Measurements from ENCODE around the gene SYT12.

DNA sequence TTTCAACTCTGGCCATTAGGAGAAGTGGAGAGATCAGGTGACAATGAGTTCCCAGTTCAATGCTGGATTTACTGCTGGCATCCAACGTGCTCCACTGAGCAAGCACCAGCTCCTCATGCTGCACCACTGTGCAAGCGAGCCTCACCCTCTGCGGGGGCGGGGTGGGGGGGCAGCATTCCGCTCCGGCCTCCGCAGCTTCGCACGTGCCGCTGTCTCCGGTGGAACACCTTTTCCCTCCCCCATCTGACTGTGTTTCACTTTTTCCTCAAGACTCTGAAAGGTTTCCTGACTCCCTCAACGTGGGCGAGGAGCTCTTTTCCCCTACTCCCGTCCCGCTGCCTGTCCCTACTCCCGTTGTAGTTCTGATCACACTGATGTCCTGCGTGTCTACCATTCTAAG is 32.9 kb downstream of the SYT12 start:
- TF ChIP-seq, protein P1, sequence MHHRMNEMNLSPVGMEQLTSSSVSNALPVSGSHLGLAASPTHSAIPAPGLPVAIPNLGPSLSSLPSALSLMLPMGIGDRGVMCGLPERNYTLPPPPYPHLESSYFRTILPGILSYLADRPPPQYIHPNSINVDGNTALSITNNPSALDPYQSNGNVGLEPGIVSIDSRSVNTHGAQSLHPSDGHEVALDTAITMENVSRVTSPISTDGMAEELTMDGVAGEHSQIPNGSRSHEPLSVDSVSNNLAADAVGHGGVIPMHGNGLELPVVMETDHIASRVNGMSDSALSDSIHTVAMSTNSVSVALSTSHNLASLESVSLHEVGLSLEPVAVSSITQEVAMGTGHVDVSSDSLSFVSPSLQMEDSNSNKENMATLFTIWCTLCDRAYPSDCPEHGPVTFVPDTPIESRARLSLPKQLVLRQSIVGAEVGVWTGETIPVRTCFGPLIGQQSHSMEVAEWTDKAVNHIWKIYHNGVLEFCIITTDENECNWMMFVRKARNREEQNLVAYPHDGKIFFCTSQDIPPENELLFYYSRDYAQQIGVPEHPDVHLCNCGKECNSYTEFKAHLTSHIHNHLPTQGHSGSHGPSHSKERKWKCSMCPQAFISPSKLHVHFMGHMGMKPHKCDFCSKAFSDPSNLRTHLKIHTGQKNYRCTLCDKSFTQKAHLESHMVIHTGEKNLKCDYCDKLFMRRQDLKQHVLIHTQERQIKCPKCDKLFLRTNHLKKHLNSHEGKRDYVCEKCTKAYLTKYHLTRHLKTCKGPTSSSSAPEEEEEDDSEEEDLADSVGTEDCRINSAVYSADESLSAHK (tag by site-specific recombination; IDR thresholded peaks at IDR 0.05), result no peak
- TF ChIP-seq ZBTB8A (tag by site-specific recombination; IDR thresholded peaks at IDR 0.05) (no peak), FEZF1 (tag by site-specific recombination; IDR thresholded peaks at IDR 0.05) (no peak), ZNF473 (tag by site-specific recombination; IDR thresholded peaks at IDR 0.05) (no peak), YY1 (tag by site-specific recombination; IDR thresholded peaks at IDR 0.05) (no peak), ZNF677 (tag by site-specific recombination; IDR thresholded peaks at IDR 0.05) (no peak), EGR2 (tag by site-specific recombination; IDR thresholded peaks at IDR 0.05; ENCODE audit: low read depth) (peak; percentile 85), ZXDB (tag by site-specific recombination; IDR thresholded peaks at IDR 0.05) (no peak), ZNF335 (tag by site-specific recombination; conservative IDR thresholded peaks at IDR 0.05) (no peak)
- TF ChIP-seq, protein P2, sequence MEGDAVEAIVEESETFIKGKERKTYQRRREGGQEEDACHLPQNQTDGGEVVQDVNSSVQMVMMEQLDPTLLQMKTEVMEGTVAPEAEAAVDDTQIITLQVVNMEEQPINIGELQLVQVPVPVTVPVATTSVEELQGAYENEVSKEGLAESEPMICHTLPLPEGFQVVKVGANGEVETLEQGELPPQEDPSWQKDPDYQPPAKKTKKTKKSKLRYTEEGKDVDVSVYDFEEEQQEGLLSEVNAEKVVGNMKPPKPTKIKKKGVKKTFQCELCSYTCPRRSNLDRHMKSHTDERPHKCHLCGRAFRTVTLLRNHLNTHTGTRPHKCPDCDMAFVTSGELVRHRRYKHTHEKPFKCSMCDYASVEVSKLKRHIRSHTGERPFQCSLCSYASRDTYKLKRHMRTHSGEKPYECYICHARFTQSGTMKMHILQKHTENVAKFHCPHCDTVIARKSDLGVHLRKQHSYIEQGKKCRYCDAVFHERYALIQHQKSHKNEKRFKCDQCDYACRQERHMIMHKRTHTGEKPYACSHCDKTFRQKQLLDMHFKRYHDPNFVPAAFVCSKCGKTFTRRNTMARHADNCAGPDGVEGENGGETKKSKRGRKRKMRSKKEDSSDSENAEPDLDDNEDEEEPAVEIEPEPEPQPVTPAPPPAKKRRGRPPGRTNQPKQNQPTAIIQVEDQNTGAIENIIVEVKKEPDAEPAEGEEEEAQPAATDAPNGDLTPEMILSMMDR (tag by site-specific recombination; IDR thresholded peaks at IDR 0.05), result no peak
- TF ChIP-seq, protein P3, sequence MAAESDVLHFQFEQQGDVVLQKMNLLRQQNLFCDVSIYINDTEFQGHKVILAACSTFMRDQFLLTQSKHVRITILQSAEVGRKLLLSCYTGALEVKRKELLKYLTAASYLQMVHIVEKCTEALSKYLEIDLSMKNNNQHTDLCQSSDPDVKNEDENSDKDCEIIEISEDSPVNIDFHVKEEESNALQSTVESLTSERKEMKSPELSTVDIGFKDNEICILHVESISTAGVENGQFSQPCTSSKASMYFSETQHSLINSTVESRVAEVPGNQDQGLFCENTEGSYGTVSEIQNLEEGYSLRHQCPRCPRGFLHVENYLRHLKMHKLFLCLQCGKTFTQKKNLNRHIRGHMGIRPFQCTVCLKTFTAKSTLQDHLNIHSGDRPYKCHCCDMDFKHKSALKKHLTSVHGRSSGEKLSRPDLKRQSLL (tag by site-specific recombination; IDR thresholded peaks at IDR 0.05), result no peak
- TF ChIP-seq, protein P4, sequence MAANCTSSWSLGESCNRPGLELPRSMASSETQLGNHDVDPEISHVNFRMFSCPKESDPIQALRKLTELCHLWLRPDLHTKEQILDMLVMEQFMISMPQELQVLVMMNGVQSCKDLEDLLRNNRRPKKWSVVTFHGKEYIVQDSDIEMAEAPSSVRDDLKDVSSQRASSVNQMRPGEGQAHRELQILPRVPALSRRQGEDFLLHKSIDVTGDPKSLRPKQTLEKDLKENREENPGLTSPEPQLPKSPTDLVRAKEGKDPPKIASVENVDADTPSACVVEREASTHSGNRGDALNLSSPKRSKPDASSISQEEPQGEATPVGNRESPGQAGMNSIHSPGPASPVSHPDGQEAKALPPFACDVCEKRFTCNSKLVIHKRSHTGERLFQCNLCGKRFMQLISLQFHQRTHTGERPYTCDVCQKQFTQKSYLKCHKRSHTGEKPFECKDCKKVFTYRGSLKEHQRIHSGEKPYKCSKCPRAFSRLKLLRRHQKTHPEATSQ (tag by site-specific recombination; IDR thresholded peaks at IDR 0.05), result no peak
